Cardiac muscle cell (in vitro differentiated cells and primary cell): Measurements from ENCODE around the gene KCNK2. TPM values are rescaled to one million over a fixed set of nuclear protein-coding genes. Genes with fewer than 3 reads are reported as not detected.

Experiments
- DNase-seq, 2 donors: peaks; one replicate each; pipeline versions ENCODE4 v3.0.0 to v3.0.0-alpha.2; 2010 to 2017; ENCODE audit warnings: low read depth in 1 of 2, low spot score in 1 of 2
- H3K27ac ChIP-seq: fragments of 200-600 bp; sonication (generic); 2 replicates; pipeline ENCODE4 v1.5.1; 2016
- H3K27me3 ChIP-seq: fragments of 200-600 bp; sonication (generic); 2 replicates; pipeline ENCODE4 v1.6.0; 2016; ENCODE audit warnings: control low read depth
- H3K36me3 ChIP-seq: fragments of 200-600 bp; sonication (generic); 2 replicates; pipeline ENCODE4 v1.5.1; 2016; ENCODE audit warnings: control low read depth
- H3K4me1 ChIP-seq: fragments of 200-600 bp; sonication (generic); 2 replicates; pipeline ENCODE4 v1.8.1; 2017; ENCODE audit warnings: low read depth, mild to moderate bottlenecking, mixed run types
- H3K4me3 ChIP-seq: fragments of 200-600 bp; sonication (generic); 2 replicates; pipeline ENCODE4 v1.5.1; 2016; ENCODE audit warnings: mild to moderate bottlenecking
- H3K9me3 ChIP-seq: fragments of 200-600 bp; sonication (generic); 2 replicates; pipeline ENCODE4 v1.5.1; 2017; ENCODE audit warnings: low read depth, mild to moderate bottlenecking, control low read depth
- polyA plus RNA-seq: library from polyadenylated mRNA; unstranded; fragments of >200 nt; fragmentation: Nextera tagmentation; extraction: Ambion mirVana; gene quantifications from 2 replicates; pipeline ENCODE4 v1.2.1, GENCODE V29; 2016
- total RNA-seq: library from RNA; depleted of rRNA; stranded (reverse); fragments of >200 nt; gene quantifications from 2 replicates; pipeline ENCODE4 v1.2.3, GENCODE V29; 2016
- TF ChIP-seq, protein P1 (sequence below): IDR thresholded peaks from 2 replicates; pipeline ENCODE4 v1.5.1; 2012; ENCODE audit warnings: low read depth, mild to moderate bottlenecking, low read length

KCNK2 gene
- total and polyA plus RNA-seq, 2 experiments from 2014 or later, result not detected

DNA sequence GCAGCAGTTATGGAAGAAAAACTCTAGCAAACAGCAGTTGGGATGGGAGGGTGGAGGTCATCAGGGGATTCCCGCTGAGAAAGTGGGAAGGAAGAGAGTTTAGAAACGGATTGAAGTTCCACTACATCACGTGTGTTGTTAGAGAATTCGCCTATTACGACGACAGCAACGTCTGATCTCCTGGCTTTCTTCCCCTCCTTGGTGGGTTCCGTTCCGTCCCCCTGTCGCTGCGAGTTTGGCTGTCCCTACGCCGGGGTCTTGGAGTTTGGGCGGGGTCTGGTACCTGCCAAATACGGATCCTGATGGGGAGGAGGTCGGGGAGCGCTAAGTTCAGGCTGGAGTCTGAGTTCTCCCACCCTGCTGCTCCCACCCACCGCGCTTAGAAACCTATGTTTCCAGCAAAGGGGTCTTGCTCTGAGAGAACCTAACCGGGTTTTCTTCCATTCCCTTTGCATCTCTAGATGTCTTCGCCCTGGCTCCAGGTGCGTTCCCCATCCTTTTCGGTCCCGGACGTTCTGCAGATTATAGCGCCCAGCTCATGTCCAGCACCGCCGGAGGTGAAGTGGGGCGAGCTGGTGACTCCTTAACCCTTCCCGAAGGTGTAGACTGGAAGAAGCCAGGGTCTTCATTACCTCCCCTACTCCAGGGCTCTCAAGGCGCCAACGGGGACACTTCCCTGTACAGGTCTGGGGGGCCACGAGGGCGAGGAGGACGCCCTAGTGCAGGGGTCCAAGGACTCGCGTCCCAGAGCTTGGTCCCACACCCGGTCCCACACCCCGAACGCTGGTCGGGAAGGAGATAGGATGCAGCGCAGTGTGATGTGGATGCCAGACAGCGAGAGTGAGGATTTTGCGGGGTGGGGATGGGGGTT lies 641 bp upstream of the KCNK2 start:
- TF ChIP-seq, protein P1, sequence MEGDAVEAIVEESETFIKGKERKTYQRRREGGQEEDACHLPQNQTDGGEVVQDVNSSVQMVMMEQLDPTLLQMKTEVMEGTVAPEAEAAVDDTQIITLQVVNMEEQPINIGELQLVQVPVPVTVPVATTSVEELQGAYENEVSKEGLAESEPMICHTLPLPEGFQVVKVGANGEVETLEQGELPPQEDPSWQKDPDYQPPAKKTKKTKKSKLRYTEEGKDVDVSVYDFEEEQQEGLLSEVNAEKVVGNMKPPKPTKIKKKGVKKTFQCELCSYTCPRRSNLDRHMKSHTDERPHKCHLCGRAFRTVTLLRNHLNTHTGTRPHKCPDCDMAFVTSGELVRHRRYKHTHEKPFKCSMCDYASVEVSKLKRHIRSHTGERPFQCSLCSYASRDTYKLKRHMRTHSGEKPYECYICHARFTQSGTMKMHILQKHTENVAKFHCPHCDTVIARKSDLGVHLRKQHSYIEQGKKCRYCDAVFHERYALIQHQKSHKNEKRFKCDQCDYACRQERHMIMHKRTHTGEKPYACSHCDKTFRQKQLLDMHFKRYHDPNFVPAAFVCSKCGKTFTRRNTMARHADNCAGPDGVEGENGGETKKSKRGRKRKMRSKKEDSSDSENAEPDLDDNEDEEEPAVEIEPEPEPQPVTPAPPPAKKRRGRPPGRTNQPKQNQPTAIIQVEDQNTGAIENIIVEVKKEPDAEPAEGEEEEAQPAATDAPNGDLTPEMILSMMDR, result no peak
- DNase-seq, result peak in 1 of 2 donors; percentile 5
- H3K4me3 ChIP-seq, result peak overlapping the region; percentile 44
- H3K4me1 ChIP-seq, result no peaks in the 10 kb centered on the region
- no peak overlapping the region for H3K27ac ChIP-seq
- no peaks in the 10 kb centered on the region for H3K36me3 ChIP-seq
- H3K27me3 ChIP-seq, result peaks cover 99% of the 10 kb centered on the region
- H3K9me3 ChIP-seq, result no peaks in the 10 kb centered on the region

DNA sequence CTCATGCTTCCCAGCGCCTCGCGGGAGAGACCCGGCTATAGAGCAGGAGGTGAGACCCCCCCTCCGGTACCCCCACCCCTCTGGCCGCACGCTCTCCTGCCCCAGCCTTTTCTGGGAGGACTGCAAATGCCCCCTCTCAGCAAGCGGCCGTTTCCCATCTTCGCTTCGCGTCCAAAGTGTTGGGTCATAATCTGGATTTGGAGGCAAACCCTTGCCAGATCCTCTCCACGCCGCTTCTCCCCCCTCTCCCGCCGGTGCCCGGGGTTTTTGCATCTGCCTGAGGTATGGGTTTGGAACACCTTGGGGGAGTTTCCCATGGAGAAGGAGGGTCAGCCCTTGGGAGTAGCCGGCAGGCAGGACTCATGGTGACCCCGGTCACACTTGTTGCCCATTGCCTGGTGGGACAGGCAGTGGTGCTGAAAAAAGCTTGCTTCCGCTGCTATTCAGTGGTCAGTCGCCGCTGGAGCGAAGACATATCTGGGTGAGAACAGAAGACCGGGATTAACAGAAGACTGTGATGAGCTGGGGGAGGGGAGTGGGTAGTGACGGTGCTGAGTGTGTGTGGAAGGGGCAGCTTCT lies 935 bp downstream of the KCNK2 start:
- TF ChIP-seq, protein P1, result no peak
- H3K9me3 ChIP-seq, result no peaks in the 10 kb centered on the region
- peak; percentile 21 to 61 for DNase-seq
- peaks cover 100% of the 10 kb centered on the region for H3K27me3 ChIP-seq
- H3K4me1 ChIP-seq, result no peaks in the 10 kb centered on the region
- H3K27ac ChIP-seq, result no peak overlapping the region
- H3K4me3 ChIP-seq, result peak overlapping the region; percentile 44
- no peaks in the 10 kb centered on the region for H3K36me3 ChIP-seq

DNA sequence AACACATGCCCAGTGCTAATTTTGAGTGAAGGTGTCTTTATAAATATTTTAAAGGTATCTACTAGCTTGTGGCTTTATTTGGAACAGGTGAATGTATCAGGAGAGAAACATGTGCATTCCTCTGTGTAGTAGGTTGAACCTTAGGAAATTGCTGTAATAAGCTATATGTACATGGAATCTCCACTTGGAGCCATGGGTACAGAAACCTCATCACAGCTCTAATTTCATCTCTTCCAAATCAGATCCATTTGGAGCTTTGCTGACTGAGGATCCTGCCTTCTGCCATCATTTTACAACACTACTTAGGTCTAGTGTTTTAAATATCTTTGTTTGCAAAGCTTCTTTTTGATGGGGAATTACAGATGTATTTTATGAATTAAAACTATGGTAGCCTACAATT lies 2.1 kb downstream of the KCNK2 start:
- no peaks in the 10 kb centered on the region for H3K9me3 ChIP-seq
- no peak overlapping the region for H3K27ac ChIP-seq
- no peak overlapping the region for H3K4me3 ChIP-seq
- H3K4me1 ChIP-seq, result no peaks in the 10 kb centered on the region
- H3K36me3 ChIP-seq, result no peaks in the 10 kb centered on the region
- peaks cover 98% of the 10 kb centered on the region for H3K27me3 ChIP-seq
- TF ChIP-seq, protein P1, result no peak
- DNase-seq, result no peak

DNA sequence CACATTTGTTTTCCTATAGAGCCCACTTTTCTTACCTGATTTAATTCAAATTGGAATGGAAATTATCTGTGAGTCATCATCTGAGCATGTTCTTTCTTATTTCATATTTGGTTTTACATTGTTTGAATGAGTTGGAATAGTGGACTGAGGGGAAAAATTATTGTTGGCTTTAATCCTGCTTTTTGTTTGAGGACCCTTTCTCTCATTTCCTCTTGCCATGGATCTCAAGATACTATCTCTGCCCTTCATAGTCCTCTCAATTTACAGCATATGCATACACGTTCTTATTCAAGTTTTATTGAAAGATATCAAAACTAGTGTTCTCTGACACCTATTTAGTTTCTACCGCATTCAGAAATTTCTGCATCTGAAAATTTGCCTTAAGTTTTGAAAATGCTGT lies 5.1 kb downstream of the KCNK2 start:
- H3K27ac ChIP-seq, result no peak overlapping the region
- H3K4me1 ChIP-seq, result no peaks in the 10 kb centered on the region
- no peak for DNase-seq
- no peaks in the 10 kb centered on the region for H3K9me3 ChIP-seq
- no peak overlapping the region for H3K4me3 ChIP-seq
- H3K36me3 ChIP-seq, result no peaks in the 10 kb centered on the region
- H3K27me3 ChIP-seq, result peaks cover 69% of the 10 kb centered on the region
- TF ChIP-seq, protein P1, result no peak

DNA sequence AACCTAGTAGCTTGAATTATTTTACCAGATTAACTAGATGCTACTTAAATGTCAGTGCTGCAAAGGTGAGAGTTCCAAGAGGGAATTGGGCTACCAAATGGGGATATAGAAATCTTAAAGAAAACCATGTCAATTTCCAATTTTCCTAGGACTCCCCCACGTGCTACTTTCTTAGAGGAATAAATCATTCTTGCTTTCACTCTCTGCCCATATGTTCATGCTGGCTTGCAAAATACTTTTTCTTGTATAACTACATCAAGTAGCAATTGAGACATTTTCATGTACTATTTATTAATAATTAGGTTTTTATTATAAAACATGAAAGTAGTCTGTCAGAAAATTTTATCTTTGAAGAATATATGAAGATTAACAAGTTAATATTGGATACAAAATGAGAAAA lies 11.8 kb downstream of the KCNK2 start:
- Histone ChIP-seq H3K9me3 (no peaks in the 10 kb centered on the region), H3K27me3 (peaks cover 9% of the 10 kb centered on the region), H3K4me3 (no peak overlapping the region), H3K36me3 (no peaks in the 10 kb centered on the region), H3K4me1 (no peaks in the 10 kb centered on the region), H3K27ac (no peak overlapping the region)
- DNase-seq, result no peak
- TF ChIP-seq, protein P1, result no peak
